Measurements from ENCODE around the gene LIN28B.
A peak's percentile ranks its signal among the peaks of the same experiment; 100 is the strongest.

The LIN28B gene

GRCh38 chr6:104955927-104956730, 778 bp upstream of the LIN28B start (continued):
- TF ChIP-seq REPIN1 (tag by site-specific recombination; IDR thresholded peaks at IDR 0.05; ENCODE audit: low read depth): no peak
- TF ChIP-seq ZNF747 (tag by site-specific recombination; IDR thresholded peaks at IDR 0.05): no peak
- TF ChIP-seq, protein P1, sequence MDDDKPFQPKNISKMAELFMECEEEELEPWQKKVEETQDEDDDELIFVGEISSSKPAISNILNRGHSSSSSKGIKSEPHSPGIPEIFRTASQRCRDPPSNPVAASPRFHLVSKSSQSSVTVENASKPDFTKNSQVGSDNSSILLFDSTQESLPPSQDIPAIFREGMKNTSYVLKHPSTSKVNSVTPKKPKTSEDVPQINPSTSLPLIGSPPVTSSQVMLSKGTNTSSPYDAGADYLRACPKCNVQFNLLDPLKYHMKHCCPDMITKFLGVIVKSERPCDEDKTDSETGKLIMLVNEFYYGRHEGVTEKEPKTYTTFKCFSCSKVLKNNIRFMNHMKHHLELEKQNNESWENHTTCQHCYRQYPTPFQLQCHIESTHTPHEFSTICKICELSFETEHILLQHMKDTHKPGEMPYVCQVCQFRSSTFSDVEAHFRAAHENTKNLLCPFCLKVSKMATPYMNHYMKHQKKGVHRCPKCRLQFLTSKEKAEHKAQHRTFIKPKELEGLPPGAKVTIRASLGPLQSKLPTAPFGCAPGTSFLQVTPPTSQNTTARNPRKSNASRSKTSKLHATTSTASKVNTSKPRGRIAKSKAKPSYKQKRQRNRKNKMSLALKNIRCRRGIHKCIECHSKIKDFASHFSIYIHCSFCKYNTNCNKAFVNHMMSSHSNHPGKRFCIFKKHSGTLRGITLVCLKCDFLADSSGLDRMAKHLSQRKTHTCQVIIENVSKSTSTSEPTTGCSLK (tag by site-specific recombination; IDR thresholded peaks at IDR 0.05): no peak
- no peak for TF ChIP-seq ZNF560 (tag by site-specific recombination; IDR thresholded peaks at IDR 0.05; ENCODE audit: borderline replicate concordance)
- TF ChIP-seq ZBTB48 (tag by site-specific recombination; IDR thresholded peaks at IDR 0.05): no peak
- no peak for TF ChIP-seq GLI2 (tag by site-specific recombination; IDR thresholded peaks at IDR 0.05; ENCODE audit: borderline replicate concordance, low read depth)
- TF ChIP-seq ZNF692 (tag by site-specific recombination; IDR thresholded peaks at IDR 0.05): no peak
- no peak for TF ChIP-seq INSM2 (tag by site-specific recombination; IDR thresholded peaks at IDR 0.05)
- TF ChIP-seq ZNF350 (tag by site-specific recombination; IDR thresholded peaks at IDR 0.05): no peak
- no peak for TF ChIP-seq ZNF280D (tag by site-specific recombination; IDR thresholded peaks at IDR 0.05)
- TF ChIP-seq ZIC2 (tag by site-specific recombination; IDR thresholded peaks at IDR 0.05): no peak
- no peak for TF ChIP-seq FEZF1 (tag by site-specific recombination; IDR thresholded peaks at IDR 0.05)
- no peak for TF ChIP-seq ZNF561 (tag by site-specific recombination; IDR thresholded peaks at IDR 0.05; ENCODE audit: borderline replicate concordance)
- TF ChIP-seq ZNF530 (tag by site-specific recombination; IDR thresholded peaks at IDR 0.05; ENCODE audit: low read depth): no peak
- TF ChIP-seq, protein P2, sequence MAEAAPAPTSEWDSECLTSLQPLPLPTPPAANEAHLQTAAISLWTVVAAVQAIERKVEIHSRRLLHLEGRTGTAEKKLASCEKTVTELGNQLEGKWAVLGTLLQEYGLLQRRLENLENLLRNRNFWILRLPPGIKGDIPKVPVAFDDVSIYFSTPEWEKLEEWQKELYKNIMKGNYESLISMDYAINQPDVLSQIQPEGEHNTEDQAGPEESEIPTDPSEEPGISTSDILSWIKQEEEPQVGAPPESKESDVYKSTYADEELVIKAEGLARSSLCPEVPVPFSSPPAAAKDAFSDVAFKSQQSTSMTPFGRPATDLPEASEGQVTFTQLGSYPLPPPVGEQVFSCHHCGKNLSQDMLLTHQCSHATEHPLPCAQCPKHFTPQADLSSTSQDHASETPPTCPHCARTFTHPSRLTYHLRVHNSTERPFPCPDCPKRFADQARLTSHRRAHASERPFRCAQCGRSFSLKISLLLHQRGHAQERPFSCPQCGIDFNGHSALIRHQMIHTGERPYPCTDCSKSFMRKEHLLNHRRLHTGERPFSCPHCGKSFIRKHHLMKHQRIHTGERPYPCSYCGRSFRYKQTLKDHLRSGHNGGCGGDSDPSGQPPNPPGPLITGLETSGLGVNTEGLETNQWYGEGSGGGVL (tag by site-specific recombination; IDR thresholded peaks at IDR 0.05): peak; percentile 86
- peak; percentile 40; the same call in 1 of the 2 replicates for TF ChIP-seq ZXDB (tag by site-specific recombination; IDR thresholded peaks at IDR 0.05)
- TF ChIP-seq ZNF660 (tag by site-specific recombination; IDR thresholded peaks at IDR 0.05): no peak

Data from HEK293 (cell line).